HG03571 (cell line): Measurements from ENCODE around the gene AJUBA.
A peak's percentile ranks its signal among the peaks of the same experiment; 100 is the strongest.
"Not testable (repeated sequence)": the region's sequence is repeated elsewhere in the genome, so short reads cannot be mapped to it uniquely, and the experiment has no call there.

Experiments
- ATAC-seq: cut with Tn5 transposase; IDR thresholded peaks from one replicate; pipeline ENCODE4 v1.9.1; 2021; ENCODE audit not compliant: unreplicated experiment

The AJUBA gene

DNA sequence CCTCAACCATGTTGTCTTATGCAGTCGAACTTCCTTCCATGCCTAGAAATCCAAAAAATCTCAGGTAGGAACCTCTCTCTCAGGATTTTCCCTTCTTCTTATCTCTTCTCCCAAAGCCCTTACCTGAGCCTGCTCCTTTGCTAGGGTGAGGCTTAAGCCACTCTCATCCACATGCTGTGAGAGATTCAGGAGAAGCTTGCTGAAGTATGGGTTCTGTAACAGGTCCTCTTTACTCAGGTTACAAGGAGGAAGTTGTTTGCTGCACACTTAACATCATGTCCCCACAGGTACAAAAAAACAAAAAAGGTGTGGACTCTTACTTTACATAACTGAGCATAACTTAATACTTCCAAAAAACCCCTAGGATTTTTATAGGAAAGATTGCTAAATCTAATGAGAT lies 29.9 kb downstream of the AJUBA start:
- ATAC-seq = no peak

DNA sequence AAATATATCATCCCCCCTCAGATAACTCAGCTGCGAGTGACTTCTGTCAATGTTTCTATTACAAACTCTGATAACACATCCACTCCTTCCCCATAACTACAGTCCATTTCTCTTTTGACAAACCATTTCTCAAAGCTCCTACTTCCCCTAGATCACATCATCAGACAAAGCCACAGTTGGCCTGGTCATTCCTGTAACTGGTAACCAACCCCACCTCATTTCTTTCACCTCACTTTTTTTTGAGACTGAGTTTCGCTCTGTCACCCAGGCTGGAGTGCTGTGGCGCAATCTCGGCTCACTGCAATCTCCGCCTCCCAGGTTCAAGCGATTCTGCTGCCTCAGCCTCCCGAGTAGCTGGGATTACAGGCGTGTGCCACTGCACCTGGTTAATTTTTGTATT lies 30.6 kb downstream of the AJUBA start:
- ATAC-seq = not testable (repeated sequence)

DNA sequence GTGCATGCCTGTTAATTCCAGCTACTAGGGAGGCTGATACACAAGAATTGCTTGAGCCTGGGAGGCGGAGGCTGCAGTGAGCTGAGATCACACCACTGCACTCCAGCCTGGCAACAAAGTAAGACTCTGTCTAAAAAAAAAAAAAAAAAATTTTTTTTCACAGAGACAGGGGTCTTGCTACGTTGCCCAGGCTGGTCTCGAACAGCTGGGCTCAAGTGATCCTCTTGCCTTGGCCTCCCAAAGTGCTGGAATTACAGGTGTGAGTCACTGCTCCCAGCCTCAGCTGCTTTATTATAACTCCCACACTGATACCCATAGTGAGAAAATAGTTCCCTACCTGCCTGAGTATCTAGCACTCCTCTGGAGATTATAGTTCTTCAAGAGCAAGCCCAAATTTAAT lies 36.7 kb downstream of the AJUBA start:
- no peak for ATAC-seq

DNA sequence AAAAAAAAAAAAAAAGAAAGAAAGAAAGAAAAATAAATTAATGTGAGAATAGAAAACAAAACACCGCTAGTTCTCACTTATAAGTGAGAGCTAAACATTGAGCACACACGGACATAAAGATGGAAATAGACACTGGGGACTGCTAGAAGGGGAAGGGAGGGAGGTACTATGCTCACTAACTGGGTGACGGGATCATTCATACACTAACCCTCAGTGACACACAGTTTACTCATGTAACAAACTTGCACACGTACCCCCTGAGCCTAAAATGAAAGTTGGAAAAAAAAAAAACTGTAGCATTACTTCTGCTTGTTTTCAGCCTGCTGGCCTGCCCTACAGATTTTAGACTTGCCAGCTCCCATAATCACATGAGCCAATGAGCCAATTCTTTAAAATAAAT lies 42.7 kb downstream of the AJUBA start:
- no peak for ATAC-seq

DNA sequence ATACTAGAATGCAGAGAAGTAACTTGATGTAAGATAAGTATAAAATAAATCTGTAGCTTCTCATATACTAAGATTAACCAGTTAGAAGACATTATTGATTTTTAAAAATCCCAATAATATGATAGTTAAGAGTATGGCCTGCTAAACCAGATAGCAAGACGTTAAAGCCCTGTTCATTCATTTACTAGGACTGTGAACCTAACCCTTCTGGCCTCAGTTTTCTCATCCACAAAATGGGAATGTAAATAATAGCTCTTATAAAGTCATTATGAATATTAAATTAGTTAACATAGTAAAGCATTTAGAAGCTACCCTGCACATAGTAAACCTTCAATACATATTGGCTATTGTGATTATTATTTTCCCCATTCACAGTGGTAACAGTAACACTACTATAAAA lies 47.2 kb downstream of the AJUBA start:
- no peak for ATAC-seq

DNA sequence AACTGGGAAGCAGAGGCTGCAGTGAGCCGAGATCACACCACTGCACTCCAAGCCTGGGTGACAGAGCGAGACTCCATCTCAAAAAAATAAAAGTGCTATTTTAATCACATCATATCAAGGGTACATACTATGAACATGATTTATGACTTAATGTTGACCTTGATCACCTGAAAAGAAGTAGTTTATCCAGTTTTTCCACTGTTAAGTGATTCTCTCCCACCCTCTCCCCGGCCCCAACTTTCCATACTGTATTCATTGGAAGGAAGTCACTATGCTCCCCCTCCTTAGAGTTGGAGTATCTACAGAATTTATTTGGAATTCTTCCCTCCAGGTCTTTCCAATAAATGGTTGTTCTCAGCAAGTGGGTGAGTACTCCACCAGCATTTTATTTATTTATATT lies 50.2 kb downstream of the AJUBA start:
- no peak for ATAC-seq

DNA sequence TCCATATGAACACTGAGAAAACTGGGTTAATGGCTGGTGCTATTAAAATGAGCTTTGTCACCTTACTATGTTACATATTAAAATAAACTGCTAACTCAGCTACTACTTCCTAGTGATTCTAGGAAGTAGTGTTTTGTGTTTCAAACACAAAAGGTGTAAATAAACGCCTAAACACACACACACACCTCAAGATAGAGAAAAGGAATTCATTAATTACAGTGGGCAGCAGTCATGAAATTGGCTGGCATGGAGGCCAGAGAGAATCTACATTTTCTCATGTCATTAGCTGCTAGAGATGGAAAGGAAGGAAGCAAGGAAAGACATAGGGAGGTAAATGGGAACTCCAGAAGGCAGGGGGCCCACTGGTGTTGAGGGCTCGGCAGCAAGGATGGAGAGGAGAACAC lies 52.4 kb downstream of the AJUBA start:
- no peak for ATAC-seq

DNA sequence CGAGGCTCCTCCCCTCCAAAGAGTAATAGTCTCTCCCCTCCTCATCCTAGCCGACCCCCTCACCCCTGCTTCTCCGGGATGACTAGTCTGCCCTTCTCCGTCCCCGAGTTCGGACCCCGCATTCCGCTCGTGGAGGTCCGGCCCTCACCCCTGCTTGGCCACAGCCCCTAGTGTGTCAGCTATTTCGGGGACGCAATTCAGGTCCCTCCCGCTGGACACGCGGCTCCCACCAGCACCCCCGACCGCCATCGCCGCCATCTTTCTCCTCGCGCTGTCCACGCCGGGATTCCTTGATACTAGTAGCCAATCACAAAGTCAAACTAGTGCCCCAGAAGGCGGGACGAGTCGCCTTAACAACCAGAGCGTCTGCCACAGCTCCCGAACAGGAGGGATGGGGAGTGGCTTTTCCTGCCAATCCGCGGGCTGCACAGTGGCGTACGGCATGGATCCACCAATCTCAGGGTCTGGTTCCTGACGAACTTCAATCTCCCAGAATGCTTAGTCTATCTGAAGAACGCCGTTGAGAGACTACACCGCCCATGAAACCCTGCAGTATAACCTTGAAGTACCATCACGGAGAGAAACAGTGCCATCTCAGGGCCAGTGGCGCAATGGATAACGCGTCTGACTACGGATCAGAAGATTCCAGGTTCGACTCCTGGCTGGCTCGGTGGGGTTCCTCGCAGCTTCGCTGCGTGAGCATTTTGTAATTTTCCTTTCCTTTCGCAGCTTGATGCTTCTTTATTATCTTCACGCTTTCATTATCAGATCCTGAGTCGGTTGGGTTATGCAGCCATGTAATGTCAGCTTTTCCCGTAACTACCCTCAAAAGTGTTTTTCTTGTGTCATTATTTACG lies 53.0 kb downstream of the AJUBA start, which contains the start of gene PRMT5:
PRMT5 (minus strand) TSS at position 273 of the 857 bp plus-strand sequence; CDS start at position 258, 15 bp downstream.
- peak; percentile 90 for ATAC-seq

DNA sequence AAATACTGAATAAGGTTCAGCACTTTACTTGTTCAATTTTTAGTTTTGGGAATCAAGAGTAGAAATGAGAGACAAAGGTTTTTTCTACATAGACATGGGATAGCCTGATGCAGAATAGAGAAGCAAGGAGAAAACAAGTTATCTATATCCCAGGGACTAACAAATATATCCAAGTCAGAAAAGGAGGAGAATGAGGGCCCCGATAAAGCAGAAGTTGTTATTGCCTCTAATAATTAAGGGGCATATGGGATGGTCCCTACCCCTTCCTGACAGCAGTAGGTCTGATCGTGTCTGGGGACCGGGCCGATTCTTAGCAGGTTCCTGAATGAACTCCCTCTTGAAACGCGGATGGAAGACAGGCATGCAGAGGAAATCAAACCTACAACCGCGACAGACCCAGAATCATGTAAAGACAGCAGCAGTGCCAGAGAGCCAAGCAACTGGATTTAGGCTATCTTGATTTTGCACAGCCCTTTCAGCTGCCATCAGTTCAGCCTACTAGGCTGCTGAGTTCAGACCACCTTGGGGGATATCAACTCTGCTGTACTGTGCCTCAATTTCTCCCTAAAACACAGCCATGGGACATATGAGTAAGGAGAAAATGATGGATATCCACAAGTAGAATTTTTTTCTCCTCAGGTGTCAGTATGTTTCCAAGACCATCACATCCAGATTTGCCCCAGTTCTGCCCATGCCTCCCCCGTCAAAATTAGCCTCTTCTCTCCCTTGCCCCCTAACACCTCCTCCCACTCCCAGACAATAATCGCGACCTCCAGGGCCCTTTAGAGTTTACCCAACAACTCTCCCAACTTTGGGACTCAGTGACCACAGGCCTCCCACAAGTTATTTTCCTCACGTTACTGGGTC lies 53.9 kb downstream of the AJUBA start:
- no peak for ATAC-seq

DNA sequence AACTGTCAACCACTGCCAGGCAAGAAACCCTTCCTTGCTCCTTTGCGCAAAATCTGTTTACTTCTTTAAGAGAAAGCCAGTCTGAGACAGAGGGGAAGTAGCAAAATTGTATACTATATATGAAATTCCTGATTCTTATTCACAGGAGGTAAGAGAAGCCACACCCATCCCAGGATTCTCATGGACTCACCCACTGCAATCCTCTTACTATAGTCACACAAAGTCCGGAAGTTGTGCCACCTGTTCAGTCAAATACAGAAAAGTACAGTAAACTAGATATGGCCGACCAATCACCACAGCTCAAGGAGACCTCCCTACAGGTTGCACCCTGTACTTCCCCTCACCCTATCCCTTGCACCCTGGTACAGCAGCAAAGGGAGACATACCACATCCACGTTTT lies 56.0 kb downstream of the AJUBA start:
- ATAC-seq = no peak

DNA sequence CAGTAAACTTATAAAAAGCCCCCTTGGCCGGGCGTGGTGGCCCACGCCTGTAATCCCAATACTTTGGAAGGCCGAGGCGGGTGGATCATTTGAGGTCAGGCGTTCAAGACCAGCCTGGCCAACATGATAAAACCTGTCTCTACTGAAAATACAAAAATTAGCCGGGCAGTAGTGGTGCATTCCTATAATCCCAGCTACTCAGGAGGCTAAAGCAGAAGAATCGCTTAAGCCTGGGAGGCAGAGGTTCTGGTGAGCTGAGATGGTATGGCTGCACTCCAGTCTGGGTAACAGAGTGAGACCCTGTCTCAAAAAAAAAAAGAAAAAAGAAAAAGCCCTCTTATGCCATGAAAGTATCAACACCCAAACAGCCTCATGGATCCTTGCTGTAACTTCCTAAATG lies 56.8 kb downstream of the AJUBA start:
- no peak for ATAC-seq

DNA sequence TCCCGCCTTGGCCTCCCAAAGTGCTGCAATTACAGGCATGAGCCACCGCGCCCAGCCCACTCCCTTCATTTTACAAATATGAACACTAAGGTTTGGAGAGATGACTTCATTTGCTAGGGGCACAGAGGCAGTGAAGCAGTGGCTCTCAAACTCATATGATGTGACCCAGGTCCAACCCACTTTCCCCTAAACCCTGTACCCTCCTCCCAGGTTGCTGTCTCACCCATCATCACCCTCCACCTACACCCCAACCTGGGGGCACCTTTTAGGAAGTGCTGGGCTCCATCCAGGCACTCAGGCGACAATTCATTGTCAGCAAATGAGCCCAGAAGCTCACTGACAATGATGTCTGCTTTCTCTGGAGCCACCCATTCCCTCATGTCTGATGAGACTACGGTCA lies 58.6 kb downstream of the AJUBA start:
- no peak for ATAC-seq

DNA sequence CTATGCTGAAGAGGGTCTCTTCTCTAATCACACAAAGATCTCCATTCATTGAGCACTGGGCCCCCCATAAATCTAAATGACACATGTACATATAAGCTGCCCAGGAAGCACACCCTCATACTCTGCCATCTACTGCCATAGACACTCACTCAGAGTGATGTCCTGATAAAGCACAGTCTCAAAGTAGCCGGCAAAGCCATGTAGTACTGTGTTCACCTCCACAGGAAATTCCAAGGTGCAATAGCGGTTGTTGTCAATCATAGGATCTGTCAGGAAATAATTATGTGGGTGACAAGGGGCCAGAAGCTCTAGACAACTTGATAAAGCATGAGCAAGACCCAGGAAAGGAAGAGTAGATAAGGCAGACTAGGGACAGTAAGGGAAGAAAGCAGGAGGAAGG lies 60.1 kb downstream of the AJUBA start:
- ATAC-seq = no peak
